Measurements from ENCODE around the gene CBX7.

The CBX7 gene

GRCh38 chr22:39148026-39148726, 4.3 kb downstream of the CBX7 start:
- DNase-seq (ENCODE audit: low read depth in 1 of 2, low spot score in 1 of 2), result no peak

- no peak for DNase-seq (ENCODE audit: low read depth in 1 of 2, low spot score in 1 of 2)
Measured at GRCh38 chr22:39147335-39148025, 5.0 kb downstream of the CBX7 start.

GRCh38 chr22:39146256-39147101, 6.0 kb downstream of the CBX7 start:
- no peak for DNase-seq (ENCODE audit: low read depth in 1 of 2, low spot score in 1 of 2)

- DNase-seq (ENCODE audit: low read depth in 1 of 2, low spot score in 1 of 2), result peak; percentile 26 to 39
Measured at GRCh38 chr22:39144101-39144767, 8.2 kb downstream of the CBX7 start.

GRCh38 chr22:39142088-39142680, 10.3 kb downstream of the CBX7 start:
- no peak for DNase-seq (ENCODE audit: low read depth in 1 of 2, low spot score in 1 of 2)

GRCh38 chr22:39139933-39140332, 12.5 kb downstream of the CBX7 start:
- DNase-seq (ENCODE audit: low read depth in 1 of 2, low spot score in 1 of 2), result no peak

GRCh38 chr22:39138357-39138997, 14.0 kb downstream of the CBX7 start:
- no peak for DNase-seq (ENCODE audit: low read depth in 1 of 2, low spot score in 1 of 2)

GRCh38 chr22:39136317-39136716, 16.2 kb downstream of the CBX7 start:
- DNase-seq (ENCODE audit: low read depth in 1 of 2, low spot score in 1 of 2), result no peak

GRCh38 chr22:39135092-39135896, 17.2 kb downstream of the CBX7 start:
- DNase-seq (ENCODE audit: low read depth in 1 of 2, low spot score in 1 of 2), result no peak

GRCh38 chr22:39134366-39135091, 18.0 kb downstream of the CBX7 start:
- no peak for DNase-seq (ENCODE audit: low read depth in 1 of 2, low spot score in 1 of 2)

GRCh38 chr22:39133871-39134270, 18.6 kb downstream of the CBX7 start:
- no peak for DNase-seq (ENCODE audit: low read depth in 1 of 2, low spot score in 1 of 2)

- DNase-seq (ENCODE audit: low read depth in 1 of 2, low spot score in 1 of 2), result no peak
Measured at GRCh38 chr22:39132871-39133524, 19.5 kb downstream of the CBX7 start.

- no peak for DNase-seq (ENCODE audit: low read depth in 1 of 2, low spot score in 1 of 2)
Measured at GRCh38 chr22:39132281-39132680, 20.2 kb downstream of the CBX7 start.

GRCh38 chr22:39130892-39131855, 21.3 kb downstream of the CBX7 start:
- DNase-seq (ENCODE audit: low read depth in 1 of 2, low spot score in 1 of 2), result no peak

GRCh38 chr22:39130152-39130704, 22.3 kb downstream of the CBX7 start:
- DNase-seq (ENCODE audit: low read depth in 1 of 2, low spot score in 1 of 2), result no peak

GRCh38 chr22:39129746-39130145, 22.7 kb downstream of the CBX7 start:
- DNase-seq (ENCODE audit: low read depth in 1 of 2, low spot score in 1 of 2), result no peak

GRCh38 chr22:39129081-39129480, 23.4 kb downstream of the CBX7 start:
- DNase-seq (ENCODE audit: low read depth in 1 of 2, low spot score in 1 of 2), result no peak

Data from stimulated activated CD4-positive, alpha-beta T cell treated with anti-CD3 and anti-CD28 coated beads, Interleukin-15, amount 100 ng/mL, for 1 hour (primary cell).